Activated CD4-positive, alpha-beta T cell treated with anti-CD3 and anti-CD28 coated beads, Interleukin-2, amount 10 ng/mL, durations not matched to agents 7 days and 5 days (primary cell): Measurements from ENCODE around the gene RNF115. TPM values are rescaled to one million over a fixed set of nuclear protein-coding genes. Genes with fewer than 3 reads are reported as not detected.
"Not testable (repeated sequence)": the region's sequence is repeated elsewhere in the genome, so short reads cannot be mapped to it uniquely, and the experiment has no call there.

Source experiments
- CTCF ChIA-PET: fragments of 350-600 bp; sonication (Branson Sonifier 250); formaldehyde crosslinking; loops from one replicate; lab custom pipeline; 2021; ENCODE audit warnings: antibody characterized with exemption; lab: Charles Lee
- POLR2A ChIA-PET: fragments of 350-600 bp; sonication (Branson Sonifier 250); formaldehyde crosslinking; loops from one replicate; lab custom pipeline; 2021; ENCODE audit warnings: antibody characterized with exemption; lab: Charles Lee
- DNase-seq: peaks from one replicate; pipeline ENCODE4 v3.0.0-alpha.2; 2020
- H3K27ac Mint-ChIP-seq: one replicate; pipeline ENCODE4 v1.8.0; 2021; ENCODE audit warnings: mild to moderate bottlenecking, moderate library complexity, mixed read lengths
- H3K27me3 Mint-ChIP-seq: one replicate; pipeline ENCODE4 v1.8.0; 2021; ENCODE audit warnings: mixed read lengths
- H3K36me3 Mint-ChIP-seq: one replicate; pipeline ENCODE4 v1.8.0; 2021; ENCODE audit warnings: low read depth, mixed read lengths
- H3K4me1 Mint-ChIP-seq: one replicate; pipeline ENCODE4 v1.8.0; 2021; ENCODE audit warnings: mixed read lengths
- H3K4me3 Mint-ChIP-seq: one replicate; pipeline ENCODE4 v1.8.0; 2021; ENCODE audit warnings: mild to moderate bottlenecking, moderate library complexity, mixed read lengths
- H3K9me3 Mint-ChIP-seq: one replicate; pipeline ENCODE4 v1.8.0; 2021; ENCODE audit warnings: mixed read lengths
- total RNA-seq, 2 experiments: library from RNA; stranded (reverse); gene quantifications; one replicate each; pipeline ENCODE4 v1.2.3, GENCODE V29; 2021

Gene RNF115
- total RNA-seq, 2 experiments from 2014 or later = 14.8 to 15.6 TPM

- H3K9me3 Mint-ChIP-seq, CTCF ChIA-PET, DNase-seq, POLR2A ChIA-PET, H3K36me3 Mint-ChIP-seq, H3K4me3 Mint-ChIP-seq, H3K27ac Mint-ChIP-seq: not testable (repeated sequence)
- peaks cover 26% of the 10 kb centered on the region for H3K27me3 Mint-ChIP-seq
- peaks cover 23% of the 10 kb centered on the region for H3K4me1 Mint-ChIP-seq
Measured at GRCh38 chr1:145718465-145718864, 105.4 kb downstream of the RNF115 start.

GRCh38 chr1:145717833-145718232, 106.1 kb downstream of the RNF115 start:
- ChIA-PET CTCF (no interaction called here), POLR2A (no interaction called here)
- H3K27ac Mint-ChIP-seq = no peak overlapping the region
- no peak for DNase-seq
- no peak overlapping the region for H3K4me3 Mint-ChIP-seq
- H3K27me3 Mint-ChIP-seq = peaks cover 23% of the 10 kb centered on the region
- no peaks in the 10 kb centered on the region for H3K9me3 Mint-ChIP-seq
- H3K4me1 Mint-ChIP-seq = peaks cover 23% of the 10 kb centered on the region
- no peaks in the 10 kb centered on the region for H3K36me3 Mint-ChIP-seq

GRCh38 chr1:145716641-145717345, 107.1 kb downstream of the RNF115 start:
- peaks cover 18% of the 10 kb centered on the region for H3K27me3 Mint-ChIP-seq

GRCh38 chr1:145714524-145715111, 109.3 kb downstream of the RNF115 start:
- no peak overlapping the region for H3K27ac Mint-ChIP-seq
- no peak for DNase-seq
- CTCF ChIA-PET = no interaction called here
- no peaks in the 10 kb centered on the region for H3K9me3 Mint-ChIP-seq
- no peaks in the 10 kb centered on the region for H3K36me3 Mint-ChIP-seq
- POLR2A ChIA-PET = no interaction called here
- H3K4me3 Mint-ChIP-seq = no peak overlapping the region
- H3K27me3 Mint-ChIP-seq = peaks cover 7% of the 10 kb centered on the region
- peaks cover 6% of the 10 kb centered on the region for H3K4me1 Mint-ChIP-seq

More at GRCh38 chr1:145716641-145717345, 107.1 kb downstream of the RNF115 start:
- ChIA-PET POLR2A (no interaction called here), CTCF (interaction anchor here (0.7 kb wide), 1 partner anchor 12 kb away, joined by 3 read pairs; no protein-coding TSS in a partner anchor)
- Mint-ChIP-seq H3K4me1 (peaks cover 23% of the 10 kb centered on the region), H3K27ac (no peak overlapping the region), H3K9me3 (no peaks in the 10 kb centered on the region), H3K36me3 (no peaks in the 10 kb centered on the region), H3K4me3 (no peak overlapping the region)
- no peak for DNase-seq

GRCh38 chr1:145711213-145711651, 112.7 kb downstream of the RNF115 start:
- peaks cover 4% of the 10 kb centered on the region for H3K27me3 Mint-ChIP-seq
- H3K27ac Mint-ChIP-seq = no peak overlapping the region
- ChIA-PET POLR2A (no interaction called here), CTCF (interaction anchor here (1.4 kb wide), 1 partner anchor 10 kb away, joined by 3 read pairs; no protein-coding TSS in a partner anchor)
- DNase-seq = no peak
- H3K4me3 Mint-ChIP-seq = no peak overlapping the region
- no peaks in the 10 kb centered on the region for H3K36me3 Mint-ChIP-seq
- no peaks in the 10 kb centered on the region for H3K9me3 Mint-ChIP-seq
- H3K4me1 Mint-ChIP-seq = no peaks in the 10 kb centered on the region

GRCh38 chr1:145710291-145711027, 113.4 kb downstream of the RNF115 start:
- Mint-ChIP-seq H3K9me3 (no peaks in the 10 kb centered on the region), H3K27me3 (peaks cover 7% of the 10 kb centered on the region), H3K4me1 (no peaks in the 10 kb centered on the region), H3K36me3 (no peaks in the 10 kb centered on the region), H3K4me3 (no peak overlapping the region), H3K27ac (no peak overlapping the region)
- ChIA-PET POLR2A (no interaction called here), CTCF (interaction anchor here (1.4 kb wide), 1 partner anchor 11 kb away, joined by 3 read pairs; no protein-coding TSS in a partner anchor)
- DNase-seq = no peak

GRCh38 chr1:145708063-145708462, 115.8 kb downstream of the RNF115 start:
- Mint-ChIP-seq H3K4me1 (no peaks in the 10 kb centered on the region), H3K27ac (no peak overlapping the region), H3K36me3 (no peaks in the 10 kb centered on the region), H3K27me3 (peaks cover 19% of the 10 kb centered on the region), H3K4me3 (no peak overlapping the region), H3K9me3 (no peaks in the 10 kb centered on the region)
- ChIA-PET POLR2A (no interaction called here), CTCF (no interaction called here)
- DNase-seq = no peak

- Mint-ChIP-seq H3K9me3 (no peaks in the 10 kb centered on the region), H3K36me3 (no peaks in the 10 kb centered on the region), H3K27ac (no peak within 1 kb of the TSS), H3K27me3 (peaks cover 19% of the 10 kb centered on the region), H3K4me3 (no peak within 1 kb of the TSS), H3K4me1 (no peaks in the 10 kb centered on the region)
- no peak for DNase-seq
- POLR2A ChIA-PET = no interaction called here
- CTCF ChIA-PET = no interaction called here
Measured at GRCh38 chr1:145707183-145707867, 116.6 kb downstream of the RNF115 start, which contains the start of gene PDZK1. Gene PDZK1 (minus strand): TSS chr1:145707368. CDS start chr1:145688021, 19,347 bp downstream.

GRCh38 chr1:145706086-145706664, 117.7 kb downstream of the RNF115 start:
- H3K4me3 Mint-ChIP-seq = no peak overlapping the region
- H3K27ac Mint-ChIP-seq = no peak overlapping the region
- DNase-seq = no peak
- no peaks in the 10 kb centered on the region for H3K36me3 Mint-ChIP-seq
- no peaks in the 10 kb centered on the region for H3K4me1 Mint-ChIP-seq
- H3K9me3 Mint-ChIP-seq = no peaks in the 10 kb centered on the region
- peaks cover 23% of the 10 kb centered on the region for H3K27me3 Mint-ChIP-seq
- ChIA-PET POLR2A (no interaction called here), CTCF (no interaction called here)

GRCh38 chr1:145705622-145706021, 118.3 kb downstream of the RNF115 start:
- no peak overlapping the region for H3K27ac Mint-ChIP-seq
- CTCF ChIA-PET = interaction anchor here (1.2 kb wide), 1 partner anchor 11 kb away, joined by 3 read pairs; no protein-coding TSS in a partner anchor
- no peaks in the 10 kb centered on the region for H3K4me1 Mint-ChIP-seq
- POLR2A ChIA-PET = no interaction called here
- H3K27me3 Mint-ChIP-seq = peaks cover 23% of the 10 kb centered on the region
- H3K4me3 Mint-ChIP-seq = no peak overlapping the region
- no peak for DNase-seq
- H3K36me3 Mint-ChIP-seq = no peaks in the 10 kb centered on the region
- H3K9me3 Mint-ChIP-seq = no peaks in the 10 kb centered on the region

- ChIA-PET CTCF (interaction anchor here (1.0 to 2.3 kb wide), 2 partner anchors 11 to 17 kb away, joined by 4 to 7 read pairs; partner anchors contain the start of gene CD160), POLR2A (no interaction called here)
- Mint-ChIP-seq H3K9me3 (no peaks in the 10 kb centered on the region), H3K36me3 (no peaks in the 10 kb centered on the region), H3K27ac (no peak overlapping the region), H3K4me1 (no peaks in the 10 kb centered on the region), H3K27me3 (peaks cover 30% of the 10 kb centered on the region), H3K4me3 (no peak overlapping the region)
- no peak for DNase-seq
Measured at GRCh38 chr1:145702826-145703225, 121.1 kb downstream of the RNF115 start.

- Mint-ChIP-seq H3K27ac (no peak overlapping the region), H3K4me3 (no peak overlapping the region)
Measured at GRCh38 chr1:145702052-145702451, 121.8 kb downstream of the RNF115 start.

More at GRCh38 chr1:145702052-145702451, 121.8 kb downstream of the RNF115 start:
- Mint-ChIP-seq H3K36me3 (no peaks in the 10 kb centered on the region), H3K27me3 (peaks cover 31% of the 10 kb centered on the region), H3K4me1 (no peaks in the 10 kb centered on the region), H3K9me3 (no peaks in the 10 kb centered on the region)
- CTCF ChIA-PET = interaction anchor here (1.0 to 2.3 kb wide), 2 partner anchors 11 to 18 kb away, joined by 4 to 7 read pairs; partner anchors contain the start of gene CD160
- POLR2A ChIA-PET = no interaction called here
- no peak for DNase-seq
